Thymus (tissue), 11 donors: Measurements from ENCODE around the gene KRTAP5-10. TPM values are rescaled to one million over a fixed set of nuclear protein-coding genes. Genes with fewer than 3 reads are reported as not detected.
"Not testable (repeated sequence)": the region's sequence is repeated elsewhere in the genome, so short reads cannot be mapped to it uniquely, and the experiment has no call there.

Source experiments
- DNase-seq, 9 donors: peaks; one replicate each; pipeline ENCODE4 v3.0.0-alpha.2; 2013; ENCODE audit warnings: low spot score in 9 of 9, low read depth in 6 of 9, missing footprints in 1 of 9
- H3K27ac ChIP-seq, 2 donors: one replicate each; pipeline ENCODE4 v1.5.1; 2013; ENCODE audit warnings: control low read depth in 1 of 2, low read depth in 1 of 2, low read length in 1 of 2, mild to moderate bottlenecking in 1 of 2, moderate library complexity in 1 of 2
- H3K27me3 ChIP-seq, 2 donors: one replicate each; pipeline ENCODE4 v1.5.1; 2013; ENCODE audit warnings: low read length in 1 of 2; ENCODE audit not compliant: control insufficient read depth in 2 of 2, insufficient read depth in 1 of 2
- H3K36me3 ChIP-seq, 2 donors: one replicate each; pipeline ENCODE4 v1.5.1; 2013; ENCODE audit warnings: low read length in 1 of 2, mild to moderate bottlenecking in 1 of 2, moderate library complexity in 1 of 2; ENCODE audit not compliant: control insufficient read depth in 2 of 2, insufficient read depth in 2 of 2
- H3K4me1 ChIP-seq, 2 donors: one replicate each; pipeline ENCODE4 v1.5.1; 2013; ENCODE audit warnings: low read length in 2 of 2; ENCODE audit not compliant: control insufficient read depth in 2 of 2, insufficient read depth in 2 of 2
- H3K4me3 ChIP-seq, 2 donors: one replicate each; pipeline ENCODE4 v1.5.1; 2013; ENCODE audit warnings: low read length in 2 of 2, control low read depth in 1 of 2, mild to moderate bottlenecking in 1 of 2
- H3K9me3 ChIP-seq, 2 donors: one replicate each; pipeline ENCODE4 v1.5.1; 2013; ENCODE audit warnings: low read length in 1 of 2, mild to moderate bottlenecking in 1 of 2; ENCODE audit not compliant: control insufficient read depth in 2 of 2, insufficient read depth in 1 of 2
- WGBS: extraction: QIAGEN DNeasy Blood & Tissue Kit; methylation state at CpG from one replicate; pipeline ENCODE4 v1.1.7; 2013; 5-methylcytosine and 5-hydroxymethylcytosine counted together
- polyA plus RNA-seq: library from polyadenylated mRNA; stranded (reverse); fragments of 200-250 nt; gene quantifications from one replicate; pipeline ENCODE4 v1.2.3, GENCODE V29; 2013
- total RNA-seq: library from RNA; stranded (reverse); fragments of 120-200 nt; gene quantifications from one replicate; pipeline ENCODE4 v1.2.4, GENCODE V29; 2013
- donor health status: healthy.

The KRTAP5-10 gene
- total and polyA plus RNA-seq, 2 donors = 0.16 TPM; not detected in 1

- H3K4me1 ChIP-seq = no peaks in the 10 kb centered on the region
- H3K27ac ChIP-seq = no peak overlapping the region
- no peaks in the 10 kb centered on the region for H3K36me3 ChIP-seq
- no peaks in the 10 kb centered on the region for H3K27me3 ChIP-seq
- H3K9me3 ChIP-seq = no peaks in the 10 kb centered on the region
- 83% methylated on average over 10 of the region's 10 CpGs for WGBS
- H3K4me3 ChIP-seq = no peak overlapping the region
- no peak for DNase-seq
Measured at GRCh38 chr11:71532036-71532610, 33.2 kb upstream of the KRTAP5-10 start.

- 82% methylated on average over 17 of the region's 17 CpGs for WGBS
- not testable (repeated sequence) for H3K9me3 ChIP-seq, H3K4me1 ChIP-seq, DNase-seq, H3K4me3 ChIP-seq, H3K36me3 ChIP-seq, H3K27me3 ChIP-seq, H3K27ac ChIP-seq
Measured at GRCh38 chr11:71534711-71535608, 30.4 kb upstream of the KRTAP5-10 start.

- WGBS = 98% methylated on average over 9 of the region's 9 CpGs
- Histone ChIP-seq H3K27me3 (no peaks in the 10 kb centered on the region), H3K9me3 (peaks cover 0 to 6% of the 10 kb centered on the region in 2 donors), H3K4me1 (no peaks in the 10 kb centered on the region), H3K36me3 (no peaks in the 10 kb centered on the region), H3K27ac (no peak overlapping the region), H3K4me3 (no peak overlapping the region)
- no peak for DNase-seq
Measured at GRCh38 chr11:71535825-71536224, 29.5 kb upstream of the KRTAP5-10 start.

- H3K27me3 ChIP-seq = no peaks in the 10 kb centered on the region
- H3K9me3 ChIP-seq = peaks cover 0 to 6% of the 10 kb centered on the region in 2 donors
- no peak overlapping the region for H3K4me3 ChIP-seq
- no peaks in the 10 kb centered on the region for H3K4me1 ChIP-seq
- 95% methylated on average over 9 of the region's 9 CpGs for WGBS
- no peak overlapping the region for H3K27ac ChIP-seq
- no peaks in the 10 kb centered on the region for H3K36me3 ChIP-seq
- DNase-seq = no peak
Measured at GRCh38 chr11:71537537-71537936, 27.8 kb upstream of the KRTAP5-10 start.

GRCh38 chr11:71537977-71538665 is 27.2 kb upstream of the KRTAP5-10 start, which contains the start of gene KRTAP5-8:
TSS of gene KRTAP5-8 (plus strand) at chr11:71538025. CDS start at chr11:71538056, 31 bp downstream.
- H3K27me3 ChIP-seq, H3K4me1 ChIP-seq, H3K9me3 ChIP-seq, DNase-seq, H3K27ac ChIP-seq, H3K36me3 ChIP-seq, H3K4me3 ChIP-seq: not testable (repeated sequence)
- WGBS = 40% methylated on average over 4 of the region's 4 CpGs

- H3K27ac ChIP-seq = no peak overlapping the region
- no peak overlapping the region for H3K4me3 ChIP-seq
- DNase-seq = no peak
- peaks cover 0 to 6% of the 10 kb centered on the region in 2 donors for H3K9me3 ChIP-seq
- no peaks in the 10 kb centered on the region for H3K36me3 ChIP-seq
- WGBS = 96% methylated on average over 4 of the region's 4 CpGs
- no peaks in the 10 kb centered on the region for H3K4me1 ChIP-seq
- no peaks in the 10 kb centered on the region for H3K27me3 ChIP-seq
Measured at GRCh38 chr11:71538666-71538990, 26.7 kb upstream of the KRTAP5-10 start.

- Histone ChIP-seq H3K36me3 (no peaks in the 10 kb centered on the region), H3K27me3 (no peaks in the 10 kb centered on the region), H3K27ac (no peak overlapping the region), H3K9me3 (peaks cover 0 to 6% of the 10 kb centered on the region in 2 donors), H3K4me1 (no peaks in the 10 kb centered on the region), H3K4me3 (no peak overlapping the region)
- 96% methylated on average over 11 of the region's 11 CpGs for WGBS
- no peak for DNase-seq
Measured at GRCh38 chr11:71539017-71539416, 26.3 kb upstream of the KRTAP5-10 start.

- H3K4me1 ChIP-seq, H3K27ac ChIP-seq, DNase-seq, H3K27me3 ChIP-seq, H3K36me3 ChIP-seq, H3K9me3 ChIP-seq, H3K4me3 ChIP-seq: not testable (repeated sequence)
- WGBS = 95% methylated on average over 11 of the region's 11 CpGs
Measured at GRCh38 chr11:71539971-71540370, 25.4 kb upstream of the KRTAP5-10 start.
